K562 (cell line): ENCODE data around the gene CXCR6. TPM values are rescaled to one million over a fixed set of nuclear protein-coding genes. Genes with fewer than 3 reads are reported as not detected.

Experiments used
- ATAC-seq: fragments of 200-7000 bp; cut with Tn5 transposase; 3 replicates; pipeline ENCODE4 v1.9.1; 2020; ENCODE audit warnings: moderate library complexity
- BruUV-seq: library from RNA; stranded (reverse); fragments of 400-500 nt; replicated peaks from 2 replicates; lab custom pipeline; 2021; lab: Mats Ljungman, UMichigan
- CTCF ChIA-PET: fragments of 300-600 bp; formaldehyde crosslinking; extraction: SDS; loops from one replicate; lab custom pipeline; 2021; ENCODE audit warnings: low intra/inter-chr PET ratio; lab: Yijun Ruan, JAX
- POLR2A ChIA-PET: fragments of 300-600, 350-650 bp; sonication (Branson Sonifier 250); formaldehyde crosslinking; extraction: SDS; loops from one replicate; lab custom pipeline; 2021; ENCODE audit warnings: antibody characterized with exemption, inconsistent platforms; lab: Yijun Ruan, JAX
- DNase-seq, 4 experiments: peaks; one replicate each; pipeline versions ENCODE4 v3.0.0 to v3.0.0-alpha.2; 2011 to 2018; ENCODE audit warnings: low spot score in 3 of 4, mixed read lengths in 3 of 4; ENCODE audit errors: extremely low read depth in 1 of 4
- FAIRE-seq: peaks from 2 replicates; lab custom pipeline; 2011; peaks lifted over from hg19 to GRCh38; lab: Jason Lieb, UNC
- H2AFZ ChIP-seq: 2 replicates; pipeline ENCODE4 v1.6.0; 2011; ENCODE audit warnings: low read depth, low read length, control low read depth, inconsistent platforms
- H3K27ac ChIP-seq: fragments of 200-600 bp; 3 replicates; pipeline ENCODE4 v1.8.0; 2011; ENCODE audit warnings: low read depth, mild to moderate bottlenecking, control low read depth, inconsistent platforms, low read length, moderate library complexity, mixed read lengths; ENCODE audit errors: extremely low read depth
- H3K27me3 ChIP-seq, 2 experiments: fragments of 300-600 bp in 1 of 2; 2 replicates in 1 of 2; 3 replicates in 1 of 2; pipeline versions ENCODE4 v1.6.0 to v1.8.0; 2011; ENCODE audit warnings: inconsistent platforms in 2 of 2, low read length in 2 of 2, mild to moderate bottlenecking in 1 of 2, mixed read lengths in 1 of 2, moderate library complexity in 1 of 2; ENCODE audit not compliant: control insufficient read depth in 2 of 2, insufficient read depth in 2 of 2
- H3K36me3 ChIP-seq: fragments of 300-600 bp; 3 replicates; pipeline ENCODE4 v1.8.0; 2011; ENCODE audit warnings: mild to moderate bottlenecking, low read length, inconsistent platforms; ENCODE audit not compliant: control insufficient read depth, insufficient read depth
- H3K4me1 ChIP-seq, 2 experiments: fragments of 200-600 bp in 1 of 2; replicated peaks in 1 of 2; 2 replicates in 1 of 2; 3 replicates in 1 of 2; pipeline versions ENCODE4 v1.5.1 to v1.8.0; 2011; ENCODE audit warnings: inconsistent platforms in 2 of 2, low read length in 2 of 2, mild to moderate bottlenecking in 1 of 2, mixed read lengths in 1 of 2, moderate library complexity in 1 of 2; ENCODE audit not compliant: control insufficient read depth in 2 of 2, insufficient read depth in 2 of 2
- H3K4me2 ChIP-seq: 2 replicates; pipeline ENCODE4 v1.6.1; 2011; ENCODE audit warnings: low read length, control low read depth, inconsistent platforms, mixed read lengths; ENCODE audit not compliant: insufficient read depth
- H3K4me3 ChIP-seq: fragments of 200-600 bp; sonication (generic), shearing (Covaris generic); 2 replicates; pipeline ENCODE4 v1.5.1; 2016; ENCODE audit warnings: control low read depth, inconsistent platforms
- H3K79me2 ChIP-seq: fragments of 200-600 bp; 3 replicates; pipeline ENCODE4 v1.8.0; 2011; ENCODE audit warnings: low read length, inconsistent platforms; ENCODE audit not compliant: control insufficient read depth, insufficient read depth
- H3K9ac ChIP-seq, 2 experiments: 2 replicates each; pipeline versions ENCODE4 v1.6.0 to v1.6.1; 2011; ENCODE audit warnings: low read depth in 2 of 2, low read length in 2 of 2, control low read depth in 1 of 2, inconsistent platforms in 1 of 2, mild to moderate bottlenecking in 1 of 2, mixed read lengths in 1 of 2; ENCODE audit not compliant: insufficient read depth in 1 of 2
- H3K9me1 ChIP-seq: one replicate; pipeline ENCODE4 v1.6.0; 2011; ENCODE audit warnings: inconsistent platforms, mild to moderate bottlenecking, low read length, moderate library complexity; ENCODE audit not compliant: control insufficient read depth, insufficient read depth
- H3K9me3 ChIP-seq: replicated peaks from 2 replicates; pipeline ENCODE4 v1.5.1; 2011; ENCODE audit warnings: low read depth, low read length, inconsistent platforms; ENCODE audit not compliant: control insufficient read depth, insufficient read depth
- H4K20me1 ChIP-seq: replicated peaks from 2 replicates; pipeline ENCODE4 v1.6.1; 2011; ENCODE audit warnings: low read length, inconsistent platforms, mixed read lengths; ENCODE audit not compliant: control insufficient read depth, insufficient read depth
- TFAP4 ChIP-seq: sonication (generic); formaldehyde crosslinking; IDR thresholded peaks from 2 replicates; pipeline ENCODE4 v1.8.0; 2022; ENCODE audit warnings: missing genetic modification reagents, mild to moderate bottlenecking, moderate library complexity, borderline replicate concordance
- ZSCAN29 ChIP-seq: fragments of 450-650 bp; IDR thresholded peaks from 2 replicates; pipeline ENCODE4 v1.6.1; 2017
- WGBS: fragments of 100-300 bp; shearing (Covaris generic); methylation state at CpG from one replicate; pipeline ENCODE4 v1.1.6; 2016; ENCODE audit warnings: low coverage, mixed read lengths; ENCODE audit not compliant: insufficient coverage; ENCODE audit errors: missing lambda C conversion rate; 5-methylcytosine and 5-hydroxymethylcytosine counted together
- in situ Hi-C: fragments of 300-500 bp; cut with MboI; formaldehyde crosslinking; loops from 4 replicates; pipeline ENCODE4 v1.15.0; 2018; ENCODE audit warnings: inconsistent platforms, mixed read lengths
- intact Hi-C: fragments of 100-400 bp; cut with micrococcal nuclease; formaldehyde crosslinking; loops from 2 replicates; pipeline ENCODE4 v1.14.2; 2022
- polyA plus RNA-seq, 8 experiments: library from polyadenylated mRNA; depleted of rRNA in 4 of 8; stranded (reverse) in 5 of 8; unstranded in 3 of 8; fragments of >200 nt; fragmentation: Nextera tagmentation in 2 of 8; fragmentation: Illumina TruSeq in 1 of 8; extraction: Ambion mirVana in 2 of 8; extraction: Trizol in 1 of 8; gene quantifications; 2 replicates each; pipeline versions ENCODE4 v1.2.1 to v1.2.3, GENCODE V29; 2011 to 2014; ENCODE audit warnings: inconsistent platforms in 1 of 8, missing spikeins in 1 of 8
- total RNA-seq, 7 experiments: library from RNA; depleted of rRNA in 6 of 7; stranded (reverse); fragments of >200 nt in 6 of 7; fragmentation: Illumina TruSeq in 2 of 7; extraction: Trizol in 2 of 7; gene quantifications; 2 replicates each; pipeline versions ENCODE4 v1.2.1 to v1.2.3, GENCODE V29; 2011 to 2021; ENCODE audit warnings: low replicate concordance in 1 of 7

Gene CXCR6
- total and polyA plus RNA-seq, 9 of the 15 experiments (the other 6 are each of a cell fraction or from before 2014, with no cell fraction given) = 0.28 TPM; not detected in 8

- peaks cover 2% of the 10 kb centered on the region for H3K9me1 ChIP-seq
- no peak overlapping the region for H3K27ac ChIP-seq
- H3K4me3 ChIP-seq = no peak overlapping the region
- H3K27me3 ChIP-seq = peaks cover 0 to 55% of the 10 kb centered on the region in 2 experiments; a peak in 4 of 5 replicates
- WGBS = 5% methylated on average over 13 of the region's 13 CpGs
- FAIRE-seq (no peak), DNase-seq (no peak), ATAC-seq (peak; percentile 21; the same call in 2 of the 3 replicates)
- ChIA-PET CTCF (interaction anchor here (1.0 kb wide), 1 partner anchor 147 kb away, joined by 3 read pairs; no protein-coding TSS in a partner anchor), POLR2A (interaction anchor here (1.2 to 1.5 kb wide), 3 partner anchors 10 to 13 kb away, joined by 3 to 5 read pairs (median 3); no protein-coding TSS in a partner anchor)
- no peak overlapping the region for H3K9ac ChIP-seq
- H3K4me2 ChIP-seq = no peak overlapping the region
- peaks cover 0 to 3% of the 10 kb centered on the region in 2 experiments; a peak in 3 of 5 replicates for H3K4me1 ChIP-seq
- no TSS peak for BruUV-seq
- TF ChIP-seq ZSCAN29 (no peak), TFAP4 (peak; percentile 30; the same call in 1 of the 2 replicates)
- H4K20me1 ChIP-seq = no peaks in the 10 kb centered on the region; the same call in 1 of the 2 replicates
- in situ Hi-C loops (no loop called here), intact Hi-C loops (loop anchor here (1.0 to 10.0 kb wide), 2 partner anchors 147 to 393 kb away; no protein-coding TSS in a partner anchor)
- no peaks in the 10 kb centered on the region for H3K79me2 ChIP-seq
- H3K36me3 ChIP-seq = no peaks in the 10 kb centered on the region
- H2AFZ ChIP-seq = no peak overlapping the region
- H3K9me3 ChIP-seq = no peaks in the 10 kb centered on the region
These were observed 35.2 kb upstream of the CXCR6 start for GRCh38 chr3:45907769-45908705.
